NCI-H2107 treated with DMSO at 0.1 percent for 48 hours (cell line): ENCODE data around the gene TCF12.
A peak's percentile ranks its signal among the peaks of the same experiment; 100 is the strongest.

Experiments
- DNase-seq: peaks from one replicate; lab custom pipeline; 2025; ENCODE audit not compliant: unreplicated experiment; lab: John Stamatoyannopoulos, UW

TCF12 gene

GRCh38 chr15:57235873-57236272 lies 317.4 kb downstream of the TCF12 start:
- no peak for DNase-seq

- no peak for DNase-seq
Measured at GRCh38 chr15:57236561-57237300, 318.3 kb downstream of the TCF12 start.

GRCh38 chr15:57237301-57237642 lies 318.8 kb downstream of the TCF12 start:
- peak; percentile 25 for DNase-seq

- no peak for DNase-seq
Measured at GRCh38 chr15:57237676-57238075, 319.2 kb downstream of the TCF12 start.

GRCh38 chr15:57245130-57245529 lies 326.7 kb downstream of the TCF12 start:
- peak; percentile 34 for DNase-seq

- no peak for DNase-seq
Measured at GRCh38 chr15:57245714-57246113, 327.3 kb downstream of the TCF12 start.

GRCh38 chr15:57248074-57248473 lies 329.6 kb downstream of the TCF12 start:
- no peak for DNase-seq

- DNase-seq, result no peak
Measured at GRCh38 chr15:57251308-57251707, 332.9 kb downstream of the TCF12 start.

GRCh38 chr15:57251941-57252340 lies 333.5 kb downstream of the TCF12 start:
- DNase-seq, result no peak

GRCh38 chr15:57253082-57253481 lies 334.6 kb downstream of the TCF12 start:
- DNase-seq, result no peak

GRCh38 chr15:57253500-57253899 lies 335.1 kb downstream of the TCF12 start:
- no peak for DNase-seq

- no peak for DNase-seq
Measured at GRCh38 chr15:57255751-57256341, 337.4 kb downstream of the TCF12 start.

GRCh38 chr15:57256939-57257338 lies 338.5 kb downstream of the TCF12 start:
- no peak for DNase-seq

GRCh38 chr15:57259568-57260040 lies 341.2 kb downstream of the TCF12 start:
- peak; percentile 93 for DNase-seq

- DNase-seq, result no peak
Measured at GRCh38 chr15:57263520-57263919, 345.1 kb downstream of the TCF12 start.

- DNase-seq, result no peak
Measured at GRCh38 chr15:57272771-57273357, 354.4 kb downstream of the TCF12 start.

- DNase-seq, result no peak
Measured at GRCh38 chr15:57273402-57273801, 355.0 kb downstream of the TCF12 start.

- DNase-seq, result no peak
Measured at GRCh38 chr15:57278439-57278838, 360.0 kb downstream of the TCF12 start.

GRCh38 chr15:57280464-57280863 lies 362.0 kb downstream of the TCF12 start:
- no peak for DNase-seq

- DNase-seq, result no peak
Measured at GRCh38 chr15:57281321-57281720, 362.9 kb downstream of the TCF12 start.

- DNase-seq, result no peak
Measured at GRCh38 chr15:57282686-57283085, 364.2 kb downstream of the TCF12 start.

- DNase-seq, result no peak
Measured at GRCh38 chr15:57283774-57284503, 365.5 kb downstream of the TCF12 start.
